ENCODE data around the gene APOO.
"Not testable (repeated sequence)": the region's sequence is repeated elsewhere in the genome, so short reads cannot be mapped to it uniquely, and the experiment has no call there.

Gene APOO

GRCh38 chrX:23919706-23920320, 12.1 kb upstream of the APOO start:
- Mint-ChIP-seq H3K27ac (no peak overlapping the region), H3K4me1 (no peaks in the 10 kb centered on the region), H3K9me3 (no peaks in the 10 kb centered on the region), H3K36me3 (no peaks in the 10 kb centered on the region), H3K4me3 (no peak overlapping the region), H3K27me3 (no peaks in the 10 kb centered on the region)

- no peak overlapping the region for H3K4me3 Mint-ChIP-seq
- no peaks in the 10 kb centered on the region for H3K9me3 Mint-ChIP-seq
- H3K27ac Mint-ChIP-seq = no peak overlapping the region
- no peaks in the 10 kb centered on the region for H3K4me1 Mint-ChIP-seq
- H3K36me3 Mint-ChIP-seq = no peaks in the 10 kb centered on the region
- H3K27me3 Mint-ChIP-seq = no peaks in the 10 kb centered on the region
These were observed 11.4 kb upstream of the APOO start for GRCh38 chrX:23919148-23919547.

GRCh38 chrX:23911126-23911835, 3.5 kb upstream of the APOO start:
- Mint-ChIP-seq H3K4me3 (no peak overlapping the region), H3K27ac (no peak overlapping the region), H3K4me1 (peaks cover 13% of the 10 kb centered on the region), H3K27me3 (no peaks in the 10 kb centered on the region), H3K9me3 (no peaks in the 10 kb centered on the region), H3K36me3 (no peaks in the 10 kb centered on the region)

- Mint-ChIP-seq H3K4me3 (peak overlapping the region; percentile 71), H3K4me1 (peaks cover 20% of the 10 kb centered on the region), H3K36me3 (no peaks in the 10 kb centered on the region), H3K27ac (peak overlapping the region; percentile 84), H3K9me3 (no peaks in the 10 kb centered on the region), H3K27me3 (no peaks in the 10 kb centered on the region)
These were observed 674 bp upstream of the APOO start for GRCh38 chrX:23908219-23909004.

- H3K27me3 Mint-ChIP-seq = no peaks in the 10 kb centered on the region
- H3K27ac Mint-ChIP-seq = no peak overlapping the region
- peaks cover 20% of the 10 kb centered on the region for H3K4me1 Mint-ChIP-seq
- no peaks in the 10 kb centered on the region for H3K36me3 Mint-ChIP-seq
- peak overlapping the region; percentile 81 for H3K4me3 Mint-ChIP-seq
- H3K9me3 Mint-ChIP-seq = no peaks in the 10 kb centered on the region
These were observed 634 bp downstream of the APOO start for GRCh38 chrX:23907111-23907497.

- Mint-ChIP-seq H3K27me3 (no peaks in the 10 kb centered on the region), H3K9me3 (no peaks in the 10 kb centered on the region), H3K27ac (no peak overlapping the region), H3K4me1 (peaks cover 20% of the 10 kb centered on the region), H3K36me3 (no peaks in the 10 kb centered on the region), H3K4me3 (no peak overlapping the region)
These were observed 3.6 kb downstream of the APOO start for GRCh38 chrX:23904096-23904495.

GRCh38 chrX:23902419-23902818, 5.3 kb downstream of the APOO start:
- peaks cover 11% of the 10 kb centered on the region for H3K4me1 Mint-ChIP-seq
- no peaks in the 10 kb centered on the region for H3K9me3 Mint-ChIP-seq
- H3K27me3 Mint-ChIP-seq = no peaks in the 10 kb centered on the region
- no peaks in the 10 kb centered on the region for H3K36me3 Mint-ChIP-seq
- H3K4me3 Mint-ChIP-seq = no peak overlapping the region
- no peak overlapping the region for H3K27ac Mint-ChIP-seq

GRCh38 chrX:23901805-23902204, 5.9 kb downstream of the APOO start:
- Mint-ChIP-seq H3K4me3 (no peak overlapping the region), H3K36me3 (no peaks in the 10 kb centered on the region), H3K9me3 (no peaks in the 10 kb centered on the region), H3K27ac (no peak overlapping the region), H3K27me3 (no peaks in the 10 kb centered on the region), H3K4me1 (peaks cover 11% of the 10 kb centered on the region)

- Mint-ChIP-seq H3K9me3 (no peaks in the 10 kb centered on the region), H3K4me1 (peaks cover 5% of the 10 kb centered on the region), H3K4me3 (no peak overlapping the region), H3K27ac (no peak overlapping the region), H3K27me3 (no peaks in the 10 kb centered on the region), H3K36me3 (no peaks in the 10 kb centered on the region)
These were observed 6.7 kb downstream of the APOO start for GRCh38 chrX:23901060-23901459.

GRCh38 chrX:23900220-23900797, 7.4 kb downstream of the APOO start:
- Mint-ChIP-seq H3K4me3 (no peak overlapping the region), H3K27ac (no peak overlapping the region), H3K9me3 (no peaks in the 10 kb centered on the region), H3K36me3 (no peaks in the 10 kb centered on the region), H3K27me3 (no peaks in the 10 kb centered on the region), H3K4me1 (peaks cover 3% of the 10 kb centered on the region)

- H3K4me1 Mint-ChIP-seq = no peaks in the 10 kb centered on the region
- H3K27ac Mint-ChIP-seq = no peak overlapping the region
- H3K9me3 Mint-ChIP-seq = no peaks in the 10 kb centered on the region
- no peak overlapping the region for H3K4me3 Mint-ChIP-seq
- H3K36me3 Mint-ChIP-seq = no peaks in the 10 kb centered on the region
- H3K27me3 Mint-ChIP-seq = no peaks in the 10 kb centered on the region
These were observed 9.3 kb downstream of the APOO start for GRCh38 chrX:23898412-23898959.

GRCh38 chrX:23896981-23897380, 10.8 kb downstream of the APOO start:
- Mint-ChIP-seq H3K36me3 (no peaks in the 10 kb centered on the region), H3K27me3 (no peaks in the 10 kb centered on the region), H3K4me1 (no peaks in the 10 kb centered on the region), H3K27ac (no peak overlapping the region), H3K4me3 (no peak overlapping the region), H3K9me3 (no peaks in the 10 kb centered on the region)

- not testable (repeated sequence) for H3K4me3 Mint-ChIP-seq, H3K27me3 Mint-ChIP-seq, H3K27ac Mint-ChIP-seq, H3K4me1 Mint-ChIP-seq, H3K9me3 Mint-ChIP-seq, H3K36me3 Mint-ChIP-seq
These were observed 11.2 kb downstream of the APOO start for GRCh38 chrX:23896539-23896938.

GRCh38 chrX:23894993-23895392, 12.7 kb downstream of the APOO start:
- not testable (repeated sequence) for H3K9me3 Mint-ChIP-seq, H3K36me3 Mint-ChIP-seq, H3K27me3 Mint-ChIP-seq, H3K4me3 Mint-ChIP-seq, H3K27ac Mint-ChIP-seq, H3K4me1 Mint-ChIP-seq

- Mint-ChIP-seq H3K4me1 (no peaks in the 10 kb centered on the region), H3K9me3 (no peaks in the 10 kb centered on the region), H3K27me3 (no peaks in the 10 kb centered on the region), H3K27ac (no peak overlapping the region), H3K36me3 (no peaks in the 10 kb centered on the region), H3K4me3 (no peak overlapping the region)
These were observed 16.8 kb downstream of the APOO start for GRCh38 chrX:23890933-23891332.
